WERI-Rb-1 (cell line): ENCODE measurements around the gene RARS2.

Source experiments
- DNase-seq: peaks from one replicate; pipeline ENCODE4 v3.0.0-alpha.2; 2020
- H3K27ac ChIP-seq: fragments of 250-450 bp; sonication (Bioruptor Pico); 2 replicates; pipeline ENCODE4 v1.5.1; 2020; ENCODE audit warnings: mild to moderate bottlenecking, moderate library complexity
- H3K27me3 ChIP-seq: fragments of 250-450 bp; sonication (Bioruptor Pico); 2 replicates; pipeline ENCODE4 v1.5.1; 2021; ENCODE audit warnings: mild to moderate bottlenecking, low read depth, moderate library complexity; ENCODE audit not compliant: insufficient read depth, severe bottlenecking
- H3K36me3 ChIP-seq: fragments of 250-450 bp; sonication (Bioruptor Pico); 2 replicates; pipeline ENCODE4 v1.5.1; 2020; ENCODE audit warnings: mild to moderate bottlenecking, moderate library complexity
- H3K4me3 ChIP-seq: 2 replicates; pipeline ENCODE4 v1.5.1; 2011; ENCODE audit warnings: low read depth, mild to moderate bottlenecking, control low read depth, low read length
- H3K9me3 ChIP-seq: fragments of 250-450 bp; sonication (Bioruptor Pico); 2 replicates; pipeline ENCODE4 v1.5.1; 2021; ENCODE audit warnings: mild to moderate bottlenecking, moderate library complexity; ENCODE audit not compliant: severe bottlenecking
- TF ChIP-seq, protein P1 (sequence below): IDR thresholded peaks from 2 replicates; pipeline ENCODE4 v1.5.1; 2011; ENCODE audit warnings: low read depth, mild to moderate bottlenecking, control low read depth, inconsistent platforms, low read length

The RARS2 gene

DNA sequence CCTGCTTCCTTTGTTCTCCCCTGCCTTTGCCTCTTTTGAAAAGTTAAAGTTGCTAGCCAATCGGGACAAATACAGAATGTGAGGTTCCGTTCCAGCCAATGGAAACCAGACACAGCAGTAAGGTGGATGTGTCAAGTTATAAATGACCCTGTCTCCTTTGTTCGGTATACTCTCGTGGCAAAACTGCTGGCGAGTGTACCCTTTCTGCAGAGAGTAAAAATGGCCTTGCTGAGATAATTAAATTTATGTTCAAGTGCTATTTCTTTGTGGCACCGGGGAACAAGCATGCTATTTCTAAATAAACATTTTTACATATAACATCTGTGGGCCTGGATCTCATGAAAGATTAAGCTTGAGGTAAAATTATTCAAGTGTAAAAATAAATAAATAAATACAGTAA is 50.2 kb downstream of the RARS2 start:
- Histone ChIP-seq H3K36me3 (peaks cover 37% of the 10 kb centered on the region), H3K27ac (no peak overlapping the region), H3K9me3 (no peaks in the 10 kb centered on the region), H3K4me3 (no peak overlapping the region), H3K27me3 (no peaks in the 10 kb centered on the region)
- TF ChIP-seq, protein P1, sequence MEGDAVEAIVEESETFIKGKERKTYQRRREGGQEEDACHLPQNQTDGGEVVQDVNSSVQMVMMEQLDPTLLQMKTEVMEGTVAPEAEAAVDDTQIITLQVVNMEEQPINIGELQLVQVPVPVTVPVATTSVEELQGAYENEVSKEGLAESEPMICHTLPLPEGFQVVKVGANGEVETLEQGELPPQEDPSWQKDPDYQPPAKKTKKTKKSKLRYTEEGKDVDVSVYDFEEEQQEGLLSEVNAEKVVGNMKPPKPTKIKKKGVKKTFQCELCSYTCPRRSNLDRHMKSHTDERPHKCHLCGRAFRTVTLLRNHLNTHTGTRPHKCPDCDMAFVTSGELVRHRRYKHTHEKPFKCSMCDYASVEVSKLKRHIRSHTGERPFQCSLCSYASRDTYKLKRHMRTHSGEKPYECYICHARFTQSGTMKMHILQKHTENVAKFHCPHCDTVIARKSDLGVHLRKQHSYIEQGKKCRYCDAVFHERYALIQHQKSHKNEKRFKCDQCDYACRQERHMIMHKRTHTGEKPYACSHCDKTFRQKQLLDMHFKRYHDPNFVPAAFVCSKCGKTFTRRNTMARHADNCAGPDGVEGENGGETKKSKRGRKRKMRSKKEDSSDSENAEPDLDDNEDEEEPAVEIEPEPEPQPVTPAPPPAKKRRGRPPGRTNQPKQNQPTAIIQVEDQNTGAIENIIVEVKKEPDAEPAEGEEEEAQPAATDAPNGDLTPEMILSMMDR, result no peak
- no peak for DNase-seq

DNA sequence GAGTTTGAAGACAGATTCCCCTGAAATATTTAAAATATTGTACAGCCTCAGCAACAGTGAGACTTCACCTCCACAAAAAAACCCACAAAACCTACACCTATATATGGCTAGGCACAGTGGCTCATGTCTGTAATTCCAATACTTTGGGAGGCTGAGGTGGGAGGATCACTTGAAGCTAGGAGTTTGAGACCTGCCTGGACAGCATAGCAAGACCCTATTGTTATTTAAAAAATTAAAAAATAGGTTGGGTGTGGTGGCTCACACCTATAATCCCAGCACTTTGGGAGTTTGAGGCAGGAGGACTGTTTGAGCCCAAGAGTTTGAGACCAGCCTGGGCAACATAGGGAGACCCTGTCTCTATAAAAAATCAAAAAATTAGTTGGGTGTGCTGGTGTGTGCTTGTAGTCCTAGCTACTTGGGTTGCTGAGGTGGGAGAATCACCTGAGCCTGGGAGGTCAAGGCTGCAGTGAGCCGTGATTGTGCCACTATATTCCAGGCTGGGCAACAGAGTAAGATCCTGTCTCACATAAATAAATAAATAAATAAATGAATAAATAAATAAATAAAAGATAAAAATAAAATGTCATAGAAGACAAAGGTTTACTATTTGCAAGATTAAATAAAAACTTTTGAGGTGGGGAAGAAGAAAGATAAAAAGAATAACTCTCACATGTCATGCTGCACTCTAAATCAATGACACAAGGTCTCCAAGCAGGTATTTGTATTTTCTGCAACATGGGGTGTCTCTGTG is 51.1 kb downstream of the RARS2 start:
- DNase-seq, result no peak
- TF ChIP-seq, protein P1, result no peak
- H3K27me3 ChIP-seq, result no peaks in the 10 kb centered on the region
- no peak overlapping the region for H3K4me3 ChIP-seq
- H3K9me3 ChIP-seq, result no peaks in the 10 kb centered on the region
- no peak overlapping the region for H3K27ac ChIP-seq
- peaks cover 35% of the 10 kb centered on the region for H3K36me3 ChIP-seq

DNA sequence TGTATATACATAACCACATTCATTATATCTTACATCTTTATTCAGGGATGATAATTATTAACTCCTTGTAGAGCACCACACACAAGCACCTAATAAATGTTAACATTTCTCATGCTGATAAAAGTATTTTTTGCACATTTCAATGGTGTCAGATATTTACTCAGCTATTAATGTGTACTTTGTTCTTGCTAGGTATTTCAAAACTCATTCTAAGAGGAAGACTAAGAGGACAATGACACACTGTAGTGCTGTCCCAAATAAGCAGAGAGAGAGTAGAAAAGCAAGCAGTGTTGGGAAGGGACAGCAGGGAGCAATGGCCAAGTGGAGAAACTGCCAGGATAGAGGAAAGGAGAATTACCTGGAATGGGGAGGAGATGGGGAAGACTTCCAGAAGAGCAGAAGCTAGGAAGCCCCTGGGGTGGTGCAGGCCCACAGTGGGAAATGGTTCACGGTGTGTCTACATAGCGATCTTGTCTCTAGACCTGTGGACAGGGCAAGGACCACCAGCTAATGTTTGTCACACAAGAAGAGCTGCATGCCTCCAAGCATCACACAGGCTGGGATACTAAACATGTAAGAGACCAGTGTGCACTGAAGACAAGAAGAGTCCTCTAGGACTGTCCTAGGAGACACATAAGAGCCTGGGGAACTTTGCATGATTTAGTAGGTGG is 55.3 kb downstream of the RARS2 start:
- Histone ChIP-seq H3K36me3 (peaks cover 21% of the 10 kb centered on the region), H3K9me3 (no peaks in the 10 kb centered on the region), H3K4me3 (no peak overlapping the region), H3K27me3 (no peaks in the 10 kb centered on the region), H3K27ac (no peak overlapping the region)
- TF ChIP-seq, protein P1, result no peak
- DNase-seq, result no peak

DNA sequence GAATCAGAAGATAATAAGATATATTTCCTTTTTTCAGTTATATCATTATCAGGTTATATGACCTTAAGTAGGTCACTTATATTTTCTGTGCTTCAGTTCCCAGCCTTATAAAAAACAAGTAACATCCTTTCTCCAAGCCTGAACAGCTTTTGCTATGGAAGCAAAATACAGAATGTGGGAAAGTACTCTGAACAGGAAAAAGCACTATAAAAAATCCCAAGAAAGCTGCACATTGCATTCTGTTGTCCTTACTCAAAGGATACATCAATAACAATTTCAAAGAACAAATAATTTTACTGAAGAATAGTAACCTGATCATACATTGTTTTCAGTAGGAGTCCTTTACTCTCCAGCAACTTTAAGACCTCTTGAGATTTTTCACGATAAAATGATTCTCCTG is 60.6 kb downstream of the RARS2 start:
- Histone ChIP-seq H3K9me3 (no peaks in the 10 kb centered on the region), H3K36me3 (peaks cover 16% of the 10 kb centered on the region), H3K27ac (no peak overlapping the region), H3K4me3 (no peak overlapping the region), H3K27me3 (no peaks in the 10 kb centered on the region)
- no peak for DNase-seq
- TF ChIP-seq, protein P1, result no peak

DNA sequence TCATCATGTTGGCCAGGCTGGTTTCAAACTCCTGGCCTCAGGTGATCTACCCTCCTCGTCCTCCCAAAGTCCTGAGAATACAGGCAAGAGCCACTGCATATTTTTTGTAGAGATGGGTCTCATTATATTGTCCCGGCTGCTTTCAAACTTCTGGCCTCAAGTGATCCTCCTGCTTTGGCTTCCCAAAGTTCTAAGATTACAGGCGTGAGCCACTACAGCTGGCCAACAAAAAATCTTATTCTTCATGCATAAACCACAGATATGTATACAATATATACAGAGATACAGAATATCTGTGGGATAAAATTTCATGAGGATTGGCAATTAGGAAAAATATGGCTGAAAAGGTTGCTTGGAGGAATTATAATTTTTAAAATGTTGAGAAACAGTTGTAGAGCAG is 67.1 kb downstream of the RARS2 start:
- no peak overlapping the region for H3K27ac ChIP-seq
- no peak overlapping the region for H3K4me3 ChIP-seq
- H3K36me3 ChIP-seq, result peaks cover 21% of the 10 kb centered on the region
- no peaks in the 10 kb centered on the region for H3K27me3 ChIP-seq
- TF ChIP-seq, protein P1, result no peak
- DNase-seq, result no peak
- H3K9me3 ChIP-seq, result no peaks in the 10 kb centered on the region

DNA sequence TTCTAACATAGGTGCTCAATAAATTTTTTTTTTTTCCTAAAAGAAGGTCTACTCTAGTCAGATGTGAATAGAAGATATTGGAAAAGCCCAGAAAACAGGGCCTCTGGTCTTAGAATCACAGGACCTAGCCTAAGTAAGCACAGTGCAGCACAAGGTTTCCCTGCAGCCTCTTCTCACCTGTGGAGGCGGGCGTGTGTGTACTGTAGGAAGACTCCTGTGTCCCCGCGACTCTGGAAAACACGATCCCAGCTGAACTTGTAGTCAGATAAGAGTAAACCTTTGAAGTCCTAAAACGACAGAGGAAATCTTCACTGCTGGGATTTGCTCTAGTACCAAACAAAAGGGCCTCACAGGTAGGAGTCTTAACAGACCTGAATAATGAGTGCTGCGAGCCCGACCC is 71.3 kb downstream of the RARS2 start:
- no peak overlapping the region for H3K27ac ChIP-seq
- peaks cover 33% of the 10 kb centered on the region for H3K36me3 ChIP-seq
- TF ChIP-seq, protein P1, result no peak
- no peaks in the 10 kb centered on the region for H3K9me3 ChIP-seq
- no peaks in the 10 kb centered on the region for H3K27me3 ChIP-seq
- no peak overlapping the region for H3K4me3 ChIP-seq
- no peak for DNase-seq
